CD4-positive, alpha-beta T cell (primary cell): ENCODE data around the gene HBEGF. TPM values are rescaled to one million over a fixed set of nuclear protein-coding genes. Genes with fewer than 3 reads are reported as not detected.

Experiments used
- ATAC-seq: fragments of 200-7000 bp; cut with Tn5 transposase; one replicate; pipeline ENCODE4 v1.10.0; 2022; ENCODE audit warnings: mild to moderate bottlenecking; ENCODE audit not compliant: poor library complexity
- CTCF ChIA-PET: fragments of 350-600 bp; sonication (Branson Sonifier 250); formaldehyde crosslinking; loops from one replicate; lab custom pipeline; 2021; ENCODE audit warnings: antibody characterized with exemption, inconsistent platforms; lab: Charles Lee
- POLR2A ChIA-PET: fragments of 350-600 bp; sonication (Branson Sonifier 250); formaldehyde crosslinking; loops from one replicate; lab custom pipeline; 2021; ENCODE audit warnings: antibody characterized with exemption, inconsistent platforms; lab: Charles Lee
- DNase-seq, 14 experiments: peaks; one replicate each; pipeline ENCODE4 v3.0.0-alpha.2; 2013 to 2020; ENCODE audit warnings: mixed read lengths in 2 of 14
- H3K27ac ChIP-seq, 2 donors: one replicate each; pipeline versions ENCODE4 v1.5.1 to v1.7.0; 2013; ENCODE audit warnings: low read length in 2 of 2, low read depth in 1 of 2, mild to moderate bottlenecking in 1 of 2
- H3K27me3 ChIP-seq, 2 experiments: 1 replicate in 1 of 2; 2 replicates in 1 of 2; pipeline versions ENCODE4 v1.6.1 to v1.7.0; 2013; ENCODE audit warnings: low read length in 2 of 2, control low read depth in 1 of 2, mild to moderate bottlenecking in 1 of 2, moderate library complexity in 1 of 2; ENCODE audit not compliant: insufficient read depth in 2 of 2, control insufficient read depth in 1 of 2
- H3K36me3 ChIP-seq: one replicate; pipeline ENCODE4 v1.6.1; 2013; ENCODE audit warnings: low read length, control low read depth; ENCODE audit not compliant: insufficient read depth
- H3K4me1 ChIP-seq: one replicate; pipeline ENCODE4 v1.6.1; 2013; ENCODE audit warnings: low read length, control low read depth; ENCODE audit not compliant: insufficient read depth
- H3K4me3 ChIP-seq: one replicate; pipeline ENCODE4 v1.5.1; 2013; ENCODE audit warnings: mild to moderate bottlenecking, low read length, moderate library complexity
- H3K9me3 ChIP-seq, 2 experiments: 1 replicate in 1 of 2; 2 replicates in 1 of 2; pipeline versions ENCODE4 v1.6.1 to v1.7.0; 2013; ENCODE audit warnings: low read length in 2 of 2, mild to moderate bottlenecking in 2 of 2, control low read depth in 1 of 2, moderate library complexity in 1 of 2; ENCODE audit not compliant: control insufficient read depth in 1 of 2, insufficient read depth in 1 of 2
- H3K27ac Mint-ChIP-seq: one replicate; pipeline ENCODE4 v1.8.0; 2020; ENCODE audit warnings: mixed read lengths
- H3K27me3 Mint-ChIP-seq: one replicate; pipeline ENCODE4 v1.8.0; 2021; ENCODE audit warnings: mixed read lengths
- H3K36me3 Mint-ChIP-seq: one replicate; pipeline ENCODE4 v1.8.0; 2021; ENCODE audit warnings: low read depth, mixed read lengths
- H3K4me1 Mint-ChIP-seq: one replicate; pipeline ENCODE4 v1.8.0; 2021; ENCODE audit warnings: low read depth, mixed read lengths
- H3K4me3 Mint-ChIP-seq: one replicate; pipeline ENCODE4 v1.8.0; 2020; ENCODE audit warnings: mild to moderate bottlenecking, mixed read lengths
- H3K9me3 Mint-ChIP-seq: one replicate; pipeline ENCODE4 v1.8.0; 2020; ENCODE audit warnings: mixed read lengths
- intact Hi-C, 2 experiments: fragments of 100-400 bp; cut with DNase I in 1 of 2; cut with micrococcal nuclease in 1 of 2; formaldehyde crosslinking; loops; one replicate each; pipeline versions ENCODE4 v1.15.1 to v1.9.0; 2023 to 2025; cut with DNase I, micrococcal nuclease
- total RNA-seq, 174 experiments: library from RNA in 2 of 174; stranded (reverse) in 2 of 174; gene quantifications; one replicate each; pipeline ENCODE4 v1.2.3 and lab custom pipeline; 2021 to 2026
- TF ChIP-seq, protein P1 (sequence below): fragments of 200-600 bp; IDR thresholded peaks from one replicate; pipeline ENCODE4 v1.8.0; 2022; ENCODE audit warnings: antibody characterized with exemption, mild to moderate bottlenecking

Gene HBEGF
- total RNA-seq, 2 experiments from 2014 or later: 3.6 to 4.2 TPM

- Histone ChIP-seq H3K27me3 (no peaks in the 10 kb centered on the region), H3K9me3 (no peaks in the 10 kb centered on the region), H3K4me3 (no peak overlapping the region), H3K27ac (no peak overlapping the region), H3K36me3 (no peaks in the 10 kb centered on the region), H3K4me1 (no peaks in the 10 kb centered on the region)
- POLR2A ChIA-PET: no interaction called here
- Mint-ChIP-seq H3K4me3 (no peak overlapping the region), H3K27me3 (no peaks in the 10 kb centered on the region), H3K9me3 (no peaks in the 10 kb centered on the region), H3K36me3 (no peaks in the 10 kb centered on the region), H3K4me1 (no peaks in the 10 kb centered on the region), H3K27ac (no peak overlapping the region)
- no peak for DNase-seq
- CTCF ChIA-PET: no interaction called here
- TF ChIP-seq, protein P1, sequence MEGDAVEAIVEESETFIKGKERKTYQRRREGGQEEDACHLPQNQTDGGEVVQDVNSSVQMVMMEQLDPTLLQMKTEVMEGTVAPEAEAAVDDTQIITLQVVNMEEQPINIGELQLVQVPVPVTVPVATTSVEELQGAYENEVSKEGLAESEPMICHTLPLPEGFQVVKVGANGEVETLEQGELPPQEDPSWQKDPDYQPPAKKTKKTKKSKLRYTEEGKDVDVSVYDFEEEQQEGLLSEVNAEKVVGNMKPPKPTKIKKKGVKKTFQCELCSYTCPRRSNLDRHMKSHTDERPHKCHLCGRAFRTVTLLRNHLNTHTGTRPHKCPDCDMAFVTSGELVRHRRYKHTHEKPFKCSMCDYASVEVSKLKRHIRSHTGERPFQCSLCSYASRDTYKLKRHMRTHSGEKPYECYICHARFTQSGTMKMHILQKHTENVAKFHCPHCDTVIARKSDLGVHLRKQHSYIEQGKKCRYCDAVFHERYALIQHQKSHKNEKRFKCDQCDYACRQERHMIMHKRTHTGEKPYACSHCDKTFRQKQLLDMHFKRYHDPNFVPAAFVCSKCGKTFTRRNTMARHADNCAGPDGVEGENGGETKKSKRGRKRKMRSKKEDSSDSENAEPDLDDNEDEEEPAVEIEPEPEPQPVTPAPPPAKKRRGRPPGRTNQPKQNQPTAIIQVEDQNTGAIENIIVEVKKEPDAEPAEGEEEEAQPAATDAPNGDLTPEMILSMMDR: no peak
- ATAC-seq: no peak
- intact Hi-C loops: no loop called here
These were observed 44.9 kb upstream of the HBEGF start for GRCh38 chr5:140391312-140391711.

DNA sequence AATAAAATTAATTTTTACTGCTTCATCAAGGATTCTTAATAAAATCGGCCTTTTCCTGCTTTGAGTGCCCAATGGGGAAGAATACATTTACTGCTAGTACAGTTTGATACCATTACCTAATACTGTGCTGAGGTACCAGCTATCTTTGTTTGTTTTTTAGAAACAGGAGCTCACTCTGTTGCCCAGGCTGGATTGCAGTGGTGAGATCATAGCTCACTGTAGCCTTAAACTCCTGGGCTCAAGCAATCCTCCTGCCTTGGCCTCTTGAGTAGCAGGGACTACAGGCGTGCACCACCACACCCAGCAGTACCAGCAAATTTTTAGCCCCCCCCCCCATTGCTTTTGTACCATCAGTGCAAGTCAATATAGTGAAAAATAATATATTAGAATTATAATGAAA lies 41.6 kb upstream of the HBEGF start:
- ChIA-PET POLR2A (interaction anchor here (0.8 to 1.2 kb wide), 2 partner anchors 14 to 27 kb away, joined by 3 to 4 read pairs; partner anchors contain the start of gene ANKHD1), CTCF (interaction anchor here (1.3 kb wide), 1 partner anchor 15 kb away, joined by 3 read pairs; no protein-coding TSS in a partner anchor)
- no peaks in the 10 kb centered on the region for H3K36me3 ChIP-seq
- Mint-ChIP-seq H3K27me3 (no peaks in the 10 kb centered on the region), H3K4me1 (peaks cover 6% of the 10 kb centered on the region), H3K4me3 (no peak overlapping the region), H3K36me3 (no peaks in the 10 kb centered on the region), H3K27ac (no peak overlapping the region), H3K9me3 (no peaks in the 10 kb centered on the region)
- no peaks in the 10 kb centered on the region for H3K27me3 ChIP-seq
- TF ChIP-seq, protein P1: no peak
- no peak for DNase-seq
- no peak overlapping the region for H3K27ac ChIP-seq
- intact Hi-C loops: no loop called here
- H3K4me3 ChIP-seq: no peak overlapping the region
- peaks cover 4% of the 10 kb centered on the region for H3K4me1 ChIP-seq
- H3K9me3 ChIP-seq: no peaks in the 10 kb centered on the region
- no peak for ATAC-seq

- ATAC-seq (no peak), DNase-seq (no peak)
- no peaks in the 10 kb centered on the region for H3K36me3 Mint-ChIP-seq
- TF ChIP-seq, protein P1: no peak
- no peaks in the 10 kb centered on the region for H3K9me3 Mint-ChIP-seq
- Histone ChIP-seq H3K27ac (no peak overlapping the region), H3K9me3 (no peaks in the 10 kb centered on the region), H3K36me3 (no peaks in the 10 kb centered on the region), H3K4me3 (no peak overlapping the region), H3K27me3 (no peaks in the 10 kb centered on the region), H3K4me1 (peaks cover 4% of the 10 kb centered on the region)
- intact Hi-C loops: no loop called here
- H3K27ac Mint-ChIP-seq: no peak overlapping the region
- ChIA-PET POLR2A (interaction anchor here (0.5 kb wide), 1 partner anchor 1443 kb away, joined by 4 read pairs; no protein-coding TSS in a partner anchor), CTCF (no interaction called here)
- H3K4me1 Mint-ChIP-seq: peaks cover 6% of the 10 kb centered on the region
- H3K27me3 Mint-ChIP-seq: no peaks in the 10 kb centered on the region
- no peak overlapping the region for H3K4me3 Mint-ChIP-seq
These were observed 36.9 kb upstream of the HBEGF start for GRCh38 chr5:140383300-140383699.
